HG03354 (cell line): Measurements from ENCODE around the gene SGSM2.

Experiments used
- ATAC-seq: cut with Tn5 transposase; IDR thresholded peaks from one replicate; pipeline ENCODE4 v1.9.1; 2021; ENCODE audit warnings: mild to moderate bottlenecking; ENCODE audit not compliant: unreplicated experiment, poor library complexity, severe bottlenecking

The SGSM2 gene

DNA sequence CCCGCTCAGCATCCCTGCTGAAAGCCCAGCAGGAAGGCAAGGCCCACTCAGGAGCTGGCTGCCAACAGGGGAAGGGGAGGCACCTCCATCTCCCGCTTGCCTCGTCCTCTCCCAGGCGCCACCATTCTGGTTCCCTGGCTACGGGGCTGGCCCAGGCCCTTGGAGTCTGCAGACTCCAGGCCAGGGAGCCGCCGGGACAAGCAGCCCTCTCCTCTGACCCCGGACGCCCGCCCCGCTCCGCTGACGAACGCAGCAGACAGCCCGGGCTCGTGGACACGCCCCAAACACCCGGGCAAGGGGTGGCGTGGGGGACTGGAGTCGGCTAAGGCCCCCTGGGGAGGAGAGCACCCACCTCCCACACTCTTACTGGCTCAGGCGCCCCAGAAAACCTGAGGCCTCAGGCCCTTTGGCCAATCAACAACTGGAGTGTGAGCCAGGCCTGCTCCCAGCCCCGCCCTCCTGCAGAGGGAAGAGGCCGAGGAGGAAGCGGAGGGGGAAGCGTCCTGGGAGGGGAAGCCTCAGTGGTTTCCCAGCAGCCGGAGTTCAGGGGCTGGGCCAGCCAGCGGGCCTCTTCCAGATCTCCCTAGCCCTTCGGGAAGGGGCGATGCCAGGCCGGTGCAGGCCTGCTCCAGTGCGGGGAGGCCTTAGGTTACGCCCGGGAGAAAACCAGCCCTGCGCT, 59.4 kb downstream of the SGSM2 start:
- no peak for ATAC-seq

DNA sequence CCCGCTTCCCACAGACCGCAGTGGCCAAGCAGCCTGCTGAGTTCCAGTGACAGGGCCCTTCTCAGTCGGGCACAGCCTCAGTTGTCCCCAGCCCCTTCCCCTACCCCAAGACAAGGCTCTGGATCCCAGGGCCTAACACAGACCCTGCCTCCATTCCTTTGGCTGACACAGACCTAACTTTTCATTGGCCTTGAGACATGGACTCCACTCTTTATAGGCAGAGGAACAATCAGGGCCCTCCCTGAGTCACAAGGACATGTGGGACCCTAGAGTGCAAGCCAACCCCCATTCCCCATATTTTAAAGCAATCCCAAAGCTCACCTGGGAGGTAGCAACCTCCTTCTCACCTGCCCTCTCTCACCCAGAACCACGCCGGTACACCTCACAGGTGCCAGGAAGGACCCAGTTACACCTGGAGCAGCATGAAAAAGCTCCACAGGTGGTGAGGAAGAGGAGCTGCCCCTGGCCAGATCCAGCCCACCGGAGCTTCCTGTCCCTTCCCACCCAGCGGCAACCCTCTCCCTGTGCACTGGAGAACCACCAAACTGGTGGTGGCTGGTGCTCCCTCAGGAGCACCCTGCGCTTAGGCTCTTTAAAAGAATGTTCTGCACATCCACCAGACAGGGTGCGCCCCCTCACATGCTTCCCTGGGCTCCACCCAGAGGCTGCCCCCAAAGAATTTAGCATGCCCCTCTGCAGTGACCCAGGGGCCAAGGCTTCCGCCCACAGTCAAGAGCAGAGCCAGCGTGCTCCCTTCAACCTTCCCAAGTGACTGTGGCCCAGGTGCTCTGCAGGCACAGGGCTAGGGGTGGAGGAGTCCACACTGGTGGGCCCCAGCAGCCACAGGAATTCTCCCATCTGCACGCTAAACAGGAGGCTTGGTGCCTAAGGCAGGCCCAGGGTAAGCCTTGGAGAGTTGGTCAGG, 60.2 kb downstream of the SGSM2 start:
- ATAC-seq: no peak

DNA sequence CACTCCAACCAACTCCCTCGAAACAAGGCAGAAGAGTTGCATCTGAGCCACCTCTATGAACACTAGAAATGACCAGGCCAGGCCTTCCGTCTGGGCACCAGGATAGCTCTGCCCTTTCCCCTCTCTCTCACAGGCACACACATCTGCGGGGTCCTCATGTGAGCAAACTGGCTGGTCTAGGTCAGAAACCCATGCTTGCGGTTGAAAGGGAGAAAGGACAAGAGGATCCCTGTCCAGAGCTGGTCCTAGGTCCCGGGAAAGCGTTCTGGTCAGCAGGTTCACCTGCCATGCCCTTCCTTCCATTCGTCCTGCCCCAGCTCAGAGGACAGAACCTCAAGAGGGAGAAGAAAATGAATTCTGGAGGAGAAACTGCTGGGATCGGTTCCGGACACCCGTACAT, 60.9 kb downstream of the SGSM2 start:
- no peak for ATAC-seq

DNA sequence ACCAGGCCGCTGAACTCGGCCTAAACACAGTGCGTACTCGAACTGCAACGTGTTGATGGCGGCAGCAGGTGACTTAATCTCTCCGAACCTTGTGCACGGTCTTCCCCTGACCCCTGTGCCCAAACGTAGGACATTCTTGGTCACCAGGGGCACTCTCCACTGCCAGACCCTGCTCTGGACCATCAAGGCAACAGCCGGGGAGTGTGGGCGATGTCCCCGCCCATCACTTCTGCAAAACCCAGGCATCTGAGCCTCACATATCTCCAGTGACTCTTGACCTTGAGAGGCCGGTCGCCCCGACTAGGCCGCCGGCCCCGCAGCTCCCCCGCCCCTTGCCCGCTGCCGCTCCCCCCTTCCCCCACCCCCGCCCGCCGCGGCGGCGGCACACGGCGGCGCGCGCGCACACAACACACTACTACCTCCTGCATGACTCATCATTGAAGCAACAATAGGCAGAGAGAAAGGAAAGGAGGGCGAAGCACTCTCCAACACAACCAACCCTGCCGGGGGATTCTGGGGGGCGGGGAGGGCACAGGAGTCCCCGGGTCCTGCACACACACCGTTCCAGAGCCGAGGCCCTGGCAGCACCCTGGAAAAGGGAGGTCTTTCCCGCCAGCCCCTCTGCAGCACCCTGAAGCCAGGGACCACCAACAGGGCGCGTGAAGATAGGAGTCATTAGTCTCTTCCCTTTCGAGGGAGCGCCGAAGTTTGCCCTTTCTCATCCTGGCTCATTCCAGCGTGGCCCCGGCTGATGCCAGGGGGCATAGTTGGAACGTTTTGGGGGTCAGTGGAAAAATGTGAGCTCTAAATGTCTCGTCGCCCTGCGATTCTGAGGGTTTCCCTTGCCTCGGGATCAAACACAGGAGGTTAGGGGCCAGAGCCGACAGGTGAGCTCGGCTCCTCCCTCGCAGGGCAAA, 61.6 kb downstream of the SGSM2 start:
- ATAC-seq: no peak

DNA sequence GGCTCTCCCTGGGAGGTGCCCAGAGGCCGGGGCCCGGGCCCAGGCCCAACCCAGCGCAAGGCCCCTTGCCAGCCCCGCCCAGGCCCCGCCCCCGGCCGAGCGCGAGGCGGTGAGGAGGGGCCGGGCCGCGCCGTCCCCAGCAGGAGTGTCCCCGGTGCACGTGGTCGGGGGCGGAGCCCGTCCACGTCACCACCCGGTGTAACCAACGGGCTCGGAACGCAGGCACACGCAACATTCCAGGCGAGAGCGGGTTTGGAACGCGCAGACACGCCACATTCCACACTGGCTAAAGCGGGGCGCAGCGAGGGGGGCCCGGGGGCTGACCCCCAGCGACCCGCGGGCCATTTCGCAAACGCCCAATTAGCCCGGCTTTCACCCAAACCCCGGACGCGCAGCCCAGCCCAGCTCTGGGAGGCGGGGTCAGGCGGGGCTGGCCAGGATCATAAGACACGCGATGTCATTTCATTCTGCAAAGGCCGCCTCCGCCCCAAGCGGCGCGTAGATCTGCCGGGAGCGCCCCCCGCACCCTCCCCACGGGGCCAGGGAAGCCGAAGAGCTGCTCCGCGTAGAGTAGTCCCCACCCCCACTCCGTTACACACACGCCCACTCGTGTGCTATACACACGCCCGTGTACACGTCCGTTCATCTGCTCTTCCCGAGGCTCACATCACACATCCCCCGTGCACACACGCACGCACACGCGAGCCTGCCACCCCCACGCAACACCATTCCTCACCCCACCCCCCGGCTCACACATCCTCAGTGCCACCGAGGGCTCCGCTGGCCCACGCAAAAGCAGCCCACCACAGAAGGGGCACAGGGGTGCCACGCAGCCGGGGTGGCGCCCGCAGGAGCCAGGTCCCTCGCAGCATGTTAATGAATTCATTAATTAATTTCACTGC, 62.5 kb downstream of the SGSM2 start:
- peak; percentile 40 for ATAC-seq

DNA sequence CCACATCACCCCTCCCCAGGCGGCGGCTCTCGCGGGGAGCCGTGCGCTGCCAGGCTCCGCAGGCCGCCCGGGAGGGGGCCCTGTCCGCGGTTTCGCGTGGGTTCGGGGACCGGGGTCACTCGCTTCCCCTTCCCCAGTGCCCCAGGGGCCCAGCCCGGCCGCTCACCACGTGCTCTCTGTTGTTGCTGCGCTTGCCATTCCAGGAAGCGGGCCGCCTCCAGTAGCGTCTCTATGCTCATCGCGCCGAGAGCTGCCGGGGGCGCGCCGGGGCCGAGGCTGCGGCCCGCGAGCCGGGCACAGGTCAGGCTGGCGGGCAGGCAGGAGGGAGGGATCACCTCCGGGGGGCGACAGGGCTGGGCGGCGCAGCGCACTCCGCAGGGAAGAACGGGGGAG, 63.2 kb downstream of the SGSM2 start:
- no peak for ATAC-seq

DNA sequence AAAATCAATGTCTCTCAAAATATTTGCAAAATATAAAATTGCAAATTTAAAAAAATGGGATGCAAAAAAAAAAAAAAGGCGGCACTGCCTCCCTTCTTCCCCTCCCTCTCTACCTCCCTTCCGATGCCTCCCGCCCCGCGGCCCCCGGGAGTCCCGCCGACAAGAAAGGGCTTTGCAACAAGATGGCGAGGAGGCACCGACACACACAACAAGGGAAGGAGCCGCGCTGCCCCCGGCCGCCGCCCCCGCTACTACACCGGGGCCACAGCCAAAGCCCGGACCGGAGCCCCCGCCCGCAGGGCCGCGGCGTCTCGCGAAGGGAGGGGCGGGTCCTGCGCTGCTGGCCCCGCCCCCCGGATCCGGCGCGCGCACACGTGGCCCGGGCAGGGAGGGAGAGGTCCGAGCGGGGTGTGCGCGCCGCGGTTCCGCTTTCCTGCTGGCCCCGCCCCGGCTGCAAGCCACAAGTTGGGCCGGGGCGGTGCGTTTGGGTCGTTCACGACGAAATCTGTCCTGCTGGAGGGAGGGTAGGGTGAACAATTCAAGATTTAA, 63.6 kb downstream of the SGSM2 start, which contains the start of gene MNT:
MNT (minus strand) TSS at position 184 of the 549 bp plus-strand sequence. CDS start 348 bp downstream, outside the sequence.
- peak; percentile 33 for ATAC-seq

DNA sequence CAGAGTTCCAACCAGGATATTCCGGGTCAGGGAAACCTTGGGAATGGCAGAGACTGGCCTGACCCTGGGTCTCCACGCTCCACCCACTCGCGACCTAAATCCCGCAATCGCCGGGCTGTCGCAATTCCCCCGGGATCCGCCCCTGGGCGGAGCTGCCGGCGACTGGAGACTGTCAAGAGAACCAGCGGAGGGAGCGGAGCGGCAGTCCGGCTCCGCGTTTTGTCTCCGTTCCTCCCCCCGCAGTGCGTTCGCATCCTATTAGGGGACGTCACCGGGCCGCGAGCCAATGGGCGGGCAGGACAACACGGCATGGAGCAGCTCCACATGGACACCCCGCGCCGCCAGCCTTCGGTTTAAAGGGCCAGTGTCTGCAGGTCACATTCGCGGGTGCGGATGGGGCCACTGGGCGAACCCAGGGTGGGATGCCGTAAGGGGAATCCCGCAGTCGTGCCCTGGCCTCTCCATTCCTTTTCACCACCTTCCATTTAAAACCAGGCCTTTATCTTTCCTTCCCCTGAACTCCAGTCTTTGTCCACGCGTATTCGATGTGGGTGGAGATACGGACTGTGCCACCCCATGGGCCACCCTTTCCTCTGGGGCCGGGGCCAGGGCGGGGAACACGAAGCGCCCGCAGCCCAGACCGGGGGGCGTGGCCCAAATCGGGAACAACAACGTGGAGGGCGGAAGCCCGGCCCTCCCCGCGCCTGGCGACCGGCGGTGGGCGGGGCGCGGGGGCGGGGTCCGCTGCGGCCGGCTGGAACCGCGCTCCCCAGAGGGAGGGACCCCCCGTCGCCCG, 64.3 kb downstream of the SGSM2 start:
- ATAC-seq: peak; percentile 51

DNA sequence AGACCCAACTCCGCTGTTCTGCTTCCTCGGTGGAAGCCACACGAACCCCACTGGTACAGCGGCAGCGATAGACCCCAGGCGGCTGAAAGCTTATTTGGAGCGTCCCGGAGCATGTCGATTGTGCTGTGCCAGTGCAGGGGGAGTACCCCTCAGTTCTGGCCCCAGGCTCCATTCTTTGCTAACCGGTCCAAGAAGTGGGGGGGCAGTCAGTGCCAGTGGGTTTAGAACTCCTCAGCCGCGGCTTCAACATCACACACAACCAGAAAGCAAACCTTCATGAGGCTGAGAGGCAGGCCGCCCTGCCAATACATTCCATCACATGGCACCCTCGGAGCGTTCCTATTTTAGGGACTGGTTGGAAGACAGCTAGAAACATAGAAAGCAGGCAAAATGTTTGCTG, 65.2 kb downstream of the SGSM2 start:
- ATAC-seq: no peak

DNA sequence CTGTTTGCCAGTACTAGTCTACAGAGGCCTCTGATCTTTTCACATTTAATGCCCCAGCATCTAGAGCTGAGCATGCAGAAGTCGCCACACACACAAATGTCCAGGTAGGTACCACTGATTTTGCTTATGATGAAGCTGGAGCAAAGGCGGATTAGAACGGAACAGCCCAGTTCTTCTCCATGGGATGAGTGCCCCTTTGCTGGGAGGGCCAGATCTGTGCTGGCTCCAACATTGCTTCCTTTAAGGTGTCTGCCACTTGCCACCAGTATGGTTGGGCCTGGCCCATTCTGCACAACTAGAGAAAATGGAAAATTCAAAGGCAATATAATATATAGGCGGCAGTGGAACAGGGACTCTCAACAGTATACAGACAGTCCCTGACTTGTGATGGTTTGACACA, 65.7 kb downstream of the SGSM2 start:
- ATAC-seq: no peak

DNA sequence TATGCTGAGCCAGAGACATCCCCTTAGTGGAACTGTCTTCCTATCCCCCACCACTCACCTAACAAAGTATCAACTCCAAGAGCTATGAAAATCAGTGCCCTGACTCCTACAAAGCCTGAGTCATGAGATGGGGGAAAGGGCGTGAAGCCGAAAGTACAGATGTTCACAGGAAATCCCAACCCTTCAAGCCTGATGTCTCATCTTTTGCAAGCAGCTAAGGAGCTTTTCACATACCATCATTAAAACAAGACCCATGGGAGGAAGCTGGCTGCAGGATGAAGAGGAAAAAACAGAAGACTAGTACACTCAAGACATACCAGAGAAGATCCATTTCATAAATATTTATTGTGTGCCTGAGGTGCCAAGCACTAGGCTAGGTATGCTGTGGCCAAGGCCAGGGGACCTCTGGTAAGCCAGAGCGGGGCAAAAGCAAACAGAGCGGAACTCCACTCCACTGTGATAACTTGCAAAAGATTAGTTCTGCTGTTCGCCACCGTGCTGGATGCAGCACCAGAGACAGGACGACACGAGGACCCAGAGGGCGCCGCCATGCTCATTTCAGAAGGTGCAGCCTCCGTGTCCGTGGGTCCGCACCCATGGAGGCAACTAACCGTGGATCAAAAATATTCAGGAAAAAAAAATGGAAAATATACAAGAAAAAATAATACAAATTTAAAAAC, 68.1 kb downstream of the SGSM2 start:
- no peak for ATAC-seq

DNA sequence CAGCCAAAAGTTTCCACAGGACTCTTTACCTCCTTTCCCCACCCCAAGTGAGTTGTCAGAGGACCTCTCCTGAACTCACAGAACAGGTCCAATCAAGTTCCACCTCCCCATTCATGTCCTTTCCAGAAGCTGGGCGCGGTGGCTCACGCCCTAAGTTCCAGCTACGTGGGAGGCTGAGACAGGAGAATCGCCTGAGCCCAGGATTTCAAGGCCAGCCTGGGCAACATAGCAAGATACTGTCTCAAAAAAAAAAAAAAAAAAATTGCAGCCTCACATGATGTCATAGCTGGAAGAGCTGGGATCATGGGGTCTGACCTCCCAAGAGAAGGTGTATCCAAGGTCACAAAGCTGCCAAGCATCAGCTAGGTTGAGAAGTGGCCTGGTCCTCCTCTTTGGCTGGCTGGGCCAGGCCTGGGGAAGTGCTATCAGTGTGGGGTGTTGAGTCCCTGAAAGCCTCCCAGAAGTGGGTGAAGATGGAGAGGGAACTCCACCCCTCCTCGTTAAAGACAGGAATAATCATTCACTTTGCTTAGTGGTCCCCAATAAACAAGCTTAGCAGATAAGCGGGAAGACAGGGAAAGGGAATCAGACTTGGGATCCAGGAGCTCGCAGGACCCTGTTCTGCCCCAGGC, 69.1 kb downstream of the SGSM2 start:
- no peak for ATAC-seq

DNA sequence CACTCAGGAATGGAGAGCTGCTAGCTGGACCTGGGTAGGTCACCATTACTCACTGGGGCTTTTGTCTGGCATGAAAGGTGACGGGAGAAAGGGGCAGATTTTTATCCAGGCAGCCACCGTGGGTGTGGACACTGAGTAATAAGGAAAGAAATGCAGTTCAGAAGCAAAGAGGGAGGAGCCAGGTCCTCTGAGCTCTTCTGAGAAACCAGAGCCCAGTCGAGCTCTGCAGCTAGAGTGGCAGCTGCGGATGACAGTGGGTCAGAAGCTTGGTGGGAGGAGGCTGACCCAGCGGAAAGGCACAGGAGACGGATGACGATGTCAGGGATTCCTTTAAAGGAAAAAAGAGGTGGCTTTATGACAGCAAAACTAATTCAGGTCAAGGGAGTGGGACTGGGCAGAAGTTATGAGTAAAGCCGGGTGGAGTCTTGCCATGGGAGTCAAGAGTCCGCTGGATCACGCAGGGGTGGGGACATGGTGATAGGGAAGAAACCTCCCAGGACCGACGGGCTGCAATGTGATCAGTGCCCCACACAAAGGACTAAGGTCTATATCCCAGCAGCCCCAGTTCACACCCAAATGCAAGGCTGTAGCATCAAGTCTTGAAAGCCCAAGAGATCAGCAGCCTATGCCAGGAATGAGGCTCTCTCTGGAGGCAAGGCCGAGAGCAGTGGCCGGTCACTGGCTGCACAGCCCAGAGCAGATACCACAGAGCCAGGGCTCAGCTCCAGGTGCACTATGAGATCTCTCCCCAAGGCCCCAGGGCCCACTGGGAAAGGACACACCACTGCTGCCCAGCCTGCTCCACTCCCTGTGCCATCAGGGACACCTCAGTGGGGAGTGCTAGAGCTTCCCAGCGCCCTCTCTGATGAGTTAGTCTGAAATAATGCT, 69.8 kb downstream of the SGSM2 start:
- no peak for ATAC-seq

DNA sequence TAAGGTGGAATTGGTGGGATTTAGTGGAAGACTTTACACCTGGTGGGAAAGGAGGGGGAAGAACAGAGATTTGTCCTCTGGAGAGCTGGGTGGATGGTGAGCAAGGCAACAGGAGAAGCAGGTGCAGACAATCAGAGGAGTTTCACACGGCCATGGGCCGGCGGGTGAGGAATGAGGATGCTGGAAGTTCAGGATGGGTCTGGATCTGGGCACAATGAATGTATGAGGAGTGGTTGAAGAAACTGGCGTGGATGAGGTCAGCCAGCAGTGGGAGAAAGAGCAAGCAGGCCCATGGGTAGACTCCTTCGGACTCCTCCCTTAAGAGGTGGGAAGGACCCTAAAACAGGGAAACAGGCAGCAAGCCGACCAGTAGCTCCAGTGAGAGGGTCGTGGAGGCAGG, 73.7 kb downstream of the SGSM2 start:
- no peak for ATAC-seq

DNA sequence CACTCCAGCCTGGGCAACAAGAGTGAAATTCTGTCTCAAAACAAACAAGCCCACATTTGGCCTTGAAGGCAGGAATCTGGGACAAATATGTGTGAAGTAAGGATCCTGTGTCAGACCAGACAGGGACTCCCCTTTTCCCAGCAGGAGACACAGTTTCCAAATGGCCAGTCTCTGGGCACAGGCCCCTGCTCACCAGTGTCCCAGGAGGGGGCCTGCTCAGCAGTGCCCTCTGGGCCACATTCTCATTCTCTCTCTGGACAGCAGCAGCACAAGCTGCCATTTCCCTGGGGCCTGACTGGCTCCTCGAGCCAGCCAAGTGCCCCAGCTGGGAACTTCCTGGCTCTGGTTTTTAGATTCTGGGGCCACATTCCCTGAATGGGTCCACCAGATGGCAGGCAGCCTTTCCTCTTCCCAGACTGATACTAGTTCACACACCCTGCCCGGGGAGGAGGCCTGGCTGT, 75.3 kb downstream of the SGSM2 start:
- no peak for ATAC-seq

DNA sequence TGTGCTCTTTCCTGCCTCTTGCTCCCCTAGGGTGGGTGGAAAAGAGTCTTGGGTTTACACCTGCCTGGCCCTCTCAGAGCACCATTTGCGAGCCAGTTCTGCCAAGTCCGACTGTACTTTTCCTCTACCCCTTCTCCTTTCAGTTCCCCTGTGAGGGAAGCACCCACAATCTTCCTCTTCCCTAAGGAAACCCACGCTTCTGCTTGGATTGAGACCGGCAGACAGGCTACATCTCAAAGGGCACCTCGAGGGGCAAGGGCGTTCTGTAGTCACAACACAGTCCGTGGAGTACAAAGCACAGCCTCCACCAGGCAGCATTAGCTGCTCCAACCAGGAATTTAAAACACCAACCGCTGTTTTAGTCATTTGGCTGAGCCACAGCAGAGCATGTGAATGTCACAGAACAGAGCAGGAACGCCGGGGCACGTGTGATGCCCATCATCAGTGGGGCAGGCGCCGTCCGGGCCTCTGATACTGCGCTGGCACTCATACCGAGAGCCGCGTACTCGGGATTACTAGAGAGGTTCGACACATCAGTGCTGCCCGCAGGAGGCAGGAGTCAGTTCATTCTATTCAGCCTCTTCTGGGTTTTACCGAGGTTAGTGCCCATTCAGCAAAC, 77.3 kb downstream of the SGSM2 start:
- ATAC-seq: no peak
